ENCODE data around the gene BRK1. TPM values are rescaled to one million over a fixed set of nuclear protein-coding genes. Genes with fewer than 3 reads are reported as not detected.

BRK1 gene
- total RNA-seq, 1 donor from 2014 or later: 203 TPM

GRCh38 chr3:10140996-10141546 is 25.6 kb downstream of the BRK1 start:
- no peak for DNase-seq (ENCODE audit: low spot score)
- no peaks in the 10 kb centered on the region for H3K9me3 Mint-ChIP-seq (ENCODE audit: unreplicated experiment)
- peak overlapping the region; percentile 93 for H3K4me3 Mint-ChIP-seq (ENCODE audit: unreplicated experiment)
- TF ChIP-seq CTCF (IDR thresholded peaks at IDR 0.05; ENCODE audit: unreplicated experiment): no peak
- H3K27ac Mint-ChIP-seq (ENCODE audit: unreplicated experiment): peak overlapping the region; percentile 70
- peaks cover 4% of the 10 kb centered on the region for H3K36me3 Mint-ChIP-seq (ENCODE audit: low read depth, unreplicated experiment)
- H3K27me3 Mint-ChIP-seq (ENCODE audit: unreplicated experiment): peaks cover 9% of the 10 kb centered on the region
- H3K4me1 Mint-ChIP-seq (ENCODE audit: unreplicated experiment): peaks cover 22% of the 10 kb centered on the region

- Mint-ChIP-seq H3K27me3 (ENCODE audit: unreplicated experiment) (peaks cover 9% of the 10 kb centered on the region), H3K27ac (ENCODE audit: unreplicated experiment) (peak overlapping the region; percentile 14), H3K4me1 (ENCODE audit: unreplicated experiment) (peaks cover 22% of the 10 kb centered on the region), H3K9me3 (ENCODE audit: unreplicated experiment) (no peaks in the 10 kb centered on the region), H3K4me3 (ENCODE audit: unreplicated experiment) (peak overlapping the region; percentile 93), H3K36me3 (ENCODE audit: low read depth, unreplicated experiment) (peaks cover 10% of the 10 kb centered on the region)
- DNase-seq (ENCODE audit: low spot score): no peak
- TF ChIP-seq CTCF (IDR thresholded peaks at IDR 0.05; ENCODE audit: unreplicated experiment): no peak
Measured at GRCh38 chr3:10142707-10143560, 27.5 kb downstream of the BRK1 start.

GRCh38 chr3:10145685-10146084 is 30.2 kb downstream of the BRK1 start:
- no peak for DNase-seq (ENCODE audit: low spot score)
- no peak overlapping the region for H3K27ac Mint-ChIP-seq (ENCODE audit: unreplicated experiment)
- no peak for TF ChIP-seq CTCF (IDR thresholded peaks at IDR 0.05; ENCODE audit: unreplicated experiment)
- peaks cover 21% of the 10 kb centered on the region for H3K36me3 Mint-ChIP-seq (ENCODE audit: low read depth, unreplicated experiment)
- peaks cover 22% of the 10 kb centered on the region for H3K4me1 Mint-ChIP-seq (ENCODE audit: unreplicated experiment)
- H3K4me3 Mint-ChIP-seq (ENCODE audit: unreplicated experiment): no peak overlapping the region
- H3K27me3 Mint-ChIP-seq (ENCODE audit: unreplicated experiment): peaks cover 8% of the 10 kb centered on the region
- H3K9me3 Mint-ChIP-seq (ENCODE audit: unreplicated experiment): no peaks in the 10 kb centered on the region

- Mint-ChIP-seq H3K27me3 (ENCODE audit: unreplicated experiment) (no peaks in the 10 kb centered on the region), H3K36me3 (ENCODE audit: low read depth, unreplicated experiment) (peaks cover 30% of the 10 kb centered on the region), H3K27ac (ENCODE audit: unreplicated experiment) (no peak overlapping the region), H3K4me3 (ENCODE audit: unreplicated experiment) (no peak overlapping the region), H3K9me3 (ENCODE audit: unreplicated experiment) (no peaks in the 10 kb centered on the region), H3K4me1 (ENCODE audit: unreplicated experiment) (peaks cover 5% of the 10 kb centered on the region)
- no peak for TF ChIP-seq CTCF (IDR thresholded peaks at IDR 0.05; ENCODE audit: unreplicated experiment)
- DNase-seq (ENCODE audit: low spot score): no peak
Measured at GRCh38 chr3:10149226-10149625, 33.8 kb downstream of the BRK1 start.

GRCh38 chr3:10150987-10151386 is 35.5 kb downstream of the BRK1 start:
- H3K27ac Mint-ChIP-seq (ENCODE audit: unreplicated experiment): no peak overlapping the region
- TF ChIP-seq CTCF (IDR thresholded peaks at IDR 0.05; ENCODE audit: unreplicated experiment): no peak
- no peaks in the 10 kb centered on the region for H3K9me3 Mint-ChIP-seq (ENCODE audit: unreplicated experiment)
- H3K36me3 Mint-ChIP-seq (ENCODE audit: low read depth, unreplicated experiment): peaks cover 34% of the 10 kb centered on the region
- no peaks in the 10 kb centered on the region for H3K4me1 Mint-ChIP-seq (ENCODE audit: unreplicated experiment)
- H3K4me3 Mint-ChIP-seq (ENCODE audit: unreplicated experiment): no peak overlapping the region
- no peak for DNase-seq (ENCODE audit: low spot score)
- H3K27me3 Mint-ChIP-seq (ENCODE audit: unreplicated experiment): no peaks in the 10 kb centered on the region

Measured in endothelial cell (in vitro differentiated cells).